MM.1S (cell line): ENCODE measurements around the gene RASL10A.

Experiments used
- CTCF ChIP-seq: fragments of 300-600 bp; sonication (generic); IDR thresholded peaks from 2 replicates; pipeline ENCODE4 v1.5.1; 2016; ENCODE audit warnings: antibody characterized with exemption, low read length, mixed read lengths
- EZH2 ChIP-seq: fragments of 300-600 bp; sonication (generic); optimal IDR thresholded peaks from 2 replicates; pipeline ENCODE3; 2017; ENCODE audit warnings: low read depth, mild to moderate bottlenecking, antibody characterized with exemption, low read length, mixed read lengths

GRCh38 chr22:29345932-29346331 lies 30.4 kb upstream of the RASL10A start:
- TF ChIP-seq CTCF (no peak), EZH2 (no peak)
